ENCODE measurements around the gene PCLO.

DNA sequence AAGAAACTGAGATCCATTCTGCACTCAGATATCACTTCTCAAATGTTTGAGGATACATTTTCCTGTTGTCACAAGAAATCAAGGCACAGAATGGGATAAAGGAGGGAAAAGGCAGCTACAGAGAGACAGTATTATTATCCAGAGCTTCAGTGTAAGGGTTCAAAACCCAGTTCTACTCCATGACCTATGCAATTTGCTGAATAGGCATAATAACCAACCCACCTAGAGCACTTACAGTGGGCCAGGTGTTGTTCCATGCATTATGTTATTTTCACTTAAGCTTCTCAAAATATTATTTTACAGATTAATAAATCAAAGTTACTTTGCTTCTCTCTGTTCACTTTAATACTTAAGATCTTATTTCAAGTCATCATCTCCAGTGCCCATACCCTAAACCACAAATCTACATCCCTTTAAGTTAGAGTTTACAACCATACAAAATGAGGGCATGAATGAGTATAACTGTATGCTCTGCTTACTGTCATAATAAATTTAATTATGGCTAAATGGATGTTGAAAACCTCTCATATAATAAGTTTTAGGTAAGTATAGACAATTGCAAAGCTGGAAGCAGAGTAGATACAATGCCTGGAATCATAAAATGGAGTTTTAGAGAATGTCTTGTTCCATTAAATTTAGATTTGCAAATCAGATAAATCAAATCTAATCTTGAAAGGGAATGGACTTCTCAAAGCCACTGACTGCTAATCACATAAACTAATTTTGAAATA, 28.1 kb upstream of the PCLO start:
- TF ChIP-seq GATA2 (IDR thresholded peaks at IDR 0.05; ENCODE audit: low read depth, low read length) (no peak), GATA3 (IDR thresholded peaks at IDR 0.05; ENCODE audit: low read depth, low read length) (peak; percentile 90)

Measured in SH-SY5Y (cell line).